Measurements from ENCODE around the gene CPTP. TPM values are rescaled to one million over a fixed set of nuclear protein-coding genes. Genes with fewer than 3 reads are reported as not detected.

CPTP gene
- total and polyA plus RNA-seq, 2 of the 13 experiments (the other 11 are each of a cell fraction or from before 2014, with no cell fraction given): 5.5 to 9.3 TPM

DNA sequence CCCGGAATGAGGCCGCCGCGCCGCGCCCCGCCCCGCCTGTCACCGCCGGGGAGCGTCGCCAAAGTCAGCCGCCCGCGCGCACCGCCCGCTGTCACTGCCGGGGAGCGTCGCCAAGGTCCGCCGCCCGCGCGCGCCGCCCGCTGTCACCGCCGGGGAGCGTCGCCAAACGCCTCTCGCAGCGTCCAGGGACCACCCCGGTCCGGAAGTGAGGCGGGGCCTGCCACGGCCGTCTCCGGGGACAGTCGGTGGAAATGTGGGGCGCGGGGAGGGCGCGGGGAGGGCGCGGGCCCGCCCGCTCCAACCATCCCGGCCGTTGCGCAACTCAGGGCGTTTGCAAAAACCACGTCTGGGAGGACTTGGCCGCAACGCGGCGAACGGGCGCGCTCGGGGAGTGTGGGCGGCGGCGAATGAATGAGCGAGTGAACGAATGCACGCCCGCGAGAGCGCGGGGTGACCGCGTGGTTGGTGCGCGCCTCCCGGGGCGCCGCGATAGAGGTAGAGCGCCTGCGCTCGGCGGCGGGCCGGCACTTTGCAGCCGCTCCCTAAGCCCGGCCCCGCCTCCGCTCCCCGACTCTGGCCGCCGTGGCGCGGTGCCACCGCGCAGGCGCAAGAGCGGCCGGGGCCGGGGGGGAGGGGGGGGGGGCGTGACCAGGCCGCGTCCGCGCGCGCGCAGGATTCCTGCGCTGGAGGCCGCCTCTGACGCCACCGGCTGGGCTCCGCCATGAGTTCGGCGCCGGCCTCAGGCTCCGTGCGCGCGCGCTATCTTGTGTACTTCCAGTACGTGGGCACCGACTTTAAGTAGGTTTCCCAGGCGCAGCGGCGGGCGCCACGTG is 16.5 kb upstream of the CPTP start, which contains the start of the genes ACAP3 and PUSL1:
Gene ACAP3 (minus strand): TSS at position 8 of the 833 bp plus-strand sequence. CDS start 115 bp downstream, outside the sequence.
Gene PUSL1 (plus strand): TSS at position 675 of the 833 bp plus-strand sequence. CDS start 47 bp downstream, at position 722.
- Histone ChIP-seq H3K9ac (ENCODE audit: insufficient read depth, low read depth, low read length) (peak within 1 kb of the TSS; percentile 88), H3K4me3 (replicated peaks in 1 of 3; ENCODE audit: insufficient read depth in 1 of 3, low read depth in 2 of 3, low read length in 3 of 3) (peak within 1 kb of the TSS; percentile 77 to 93 (median 91)), H3K4me2 (ENCODE audit: low read depth, low read length) (peak within 1 kb of the TSS; percentile 98), H3K4me1 (ENCODE audit: insufficient read depth, low read length) (peaks cover 37% of the 10 kb centered on the region), H3K27ac (ENCODE audit: extremely low read length, insufficient read depth, low read length) (peak within 1 kb of the TSS; percentile 90), H2AFZ (ENCODE audit: low read length) (peak within 1 kb of the TSS; percentile 42), H3K27me3 (ENCODE audit: control insufficient read depth in 1 of 2, insufficient read depth in 2 of 2, low read length in 2 of 2) (no peaks in the 10 kb centered on the region), H3K36me3 (replicated peaks in 1 of 2; ENCODE audit: control insufficient read depth in 1 of 2, insufficient read depth in 2 of 2, low read length in 2 of 2) (peaks cover 5 to 23% of the 10 kb centered on the region in 2 experiments; a peak in 2 of 5 replicates), H3K79me2 (ENCODE audit: insufficient read depth, low read length) (peaks cover 15% of the 10 kb centered on the region), H3K9me3 (ENCODE audit: low read length) (no peaks in the 10 kb centered on the region), H4K20me1 (ENCODE audit: insufficient read depth, low read length) (no peaks in the 10 kb centered on the region; the same call in 1 of the 2 replicates)
- in situ Hi-C loops (cut with HindIII; ENCODE audit: extremely low pct_ligation_motif_present, low pct_unique_long_range_greater_than_20kb): no loop called here
- peak; percentile 26 for ATAC-seq
- POLR2A ChIA-PET: no interaction called here
- no CpG with 5 or more reads among the region's 131 CpGs for WGBS (ENCODE audit: low lambda C conversion rate)
- intact Hi-C loops (cut with micrococcal nuclease; ENCODE audit: unreplicated experiment): no loop called here
- no peak for FAIRE-seq
- peak; percentile 80 for DNase-seq (ENCODE audit: low spot score)
- CTCF ChIA-PET (ENCODE audit: low intra/inter-chr PET ratio, low total read pairs): no interaction called here
- BruUV-seq (replicated peaks): no TSS peak
- TF ChIP-seq JUN (CRISPR knock-in tag; IDR thresholded peaks at IDR 0.05): 0 out of 2 replicates have a peak, but pooled peaks have one; percentile 56
- TF ChIP-seq KMT2B (CRISPR knock-in tag; IDR thresholded peaks at IDR 0.05): peak; percentile 42; the same call in 1 of the 2 replicates
- TF ChIP-seq ZFAT (CRISPR knock-in tag; conservative IDR thresholded peaks at IDR 0.05): 0 out of 2 replicates have a peak, but pooled peaks have one; percentile 36
- TF ChIP-seq, protein P1, sequence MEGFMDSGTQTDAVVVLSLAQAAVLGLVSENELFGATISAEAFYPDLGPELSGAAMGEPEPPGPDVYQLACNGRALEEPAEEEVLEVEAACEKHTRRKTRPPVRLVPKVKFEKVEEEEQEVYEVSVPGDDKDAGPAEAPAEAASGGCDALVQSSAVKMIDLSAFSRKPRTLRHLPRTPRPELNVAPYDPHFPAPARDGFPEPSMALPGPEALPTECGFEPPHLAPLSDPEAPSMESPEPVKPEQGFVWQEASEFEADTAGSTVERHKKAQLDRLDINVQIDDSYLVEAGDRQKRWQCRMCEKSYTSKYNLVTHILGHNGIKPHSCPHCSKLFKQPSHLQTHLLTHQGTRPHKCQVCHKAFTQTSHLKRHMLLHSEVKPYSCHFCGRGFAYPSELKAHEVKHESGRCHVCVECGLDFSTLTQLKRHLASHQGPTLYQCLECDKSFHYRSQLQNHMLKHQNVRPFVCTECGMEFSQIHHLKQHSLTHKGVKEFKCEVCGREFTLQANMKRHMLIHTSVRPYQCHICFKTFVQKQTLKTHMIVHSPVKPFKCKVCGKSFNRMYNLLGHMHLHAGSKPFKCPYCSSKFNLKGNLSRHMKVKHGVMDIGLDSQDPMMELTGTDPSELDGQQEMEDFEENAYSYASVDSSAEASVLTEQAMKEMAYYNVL (CRISPR knock-in tag; IDR thresholded peaks at IDR 0.05; ENCODE audit: borderline replicate concordance): no peak
- TF ChIP-seq KDM5A (IDR thresholded peaks at IDR 0.05; ENCODE audit: borderline replicate concordance, low read length): peak; percentile 39; the same call in 1 of the 2 replicates
- TF ChIP-seq ZNF720 (CRISPR knock-in tag; IDR thresholded peaks at IDR 0.05): no peak
- TF ChIP-seq, protein P2, sequence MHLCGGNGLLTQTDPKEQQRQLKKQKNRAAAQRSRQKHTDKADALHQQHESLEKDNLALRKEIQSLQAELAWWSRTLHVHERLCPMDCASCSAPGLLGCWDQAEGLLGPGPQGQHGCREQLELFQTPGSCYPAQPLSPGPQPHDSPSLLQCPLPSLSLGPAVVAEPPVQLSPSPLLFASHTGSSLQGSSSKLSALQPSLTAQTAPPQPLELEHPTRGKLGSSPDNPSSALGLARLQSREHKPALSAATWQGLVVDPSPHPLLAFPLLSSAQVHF (CRISPR knock-in tag; IDR thresholded peaks at IDR 0.05): 0 out of 2 replicates have a peak, but pooled peaks have one; percentile 55
- TF ChIP-seq GPN1 (CRISPR knock-in tag; IDR thresholded peaks at IDR 0.05; ENCODE audit: borderline replicate concordance): no peak; the same call in 1 of the 2 replicates
- TF ChIP-seq, protein P3, sequence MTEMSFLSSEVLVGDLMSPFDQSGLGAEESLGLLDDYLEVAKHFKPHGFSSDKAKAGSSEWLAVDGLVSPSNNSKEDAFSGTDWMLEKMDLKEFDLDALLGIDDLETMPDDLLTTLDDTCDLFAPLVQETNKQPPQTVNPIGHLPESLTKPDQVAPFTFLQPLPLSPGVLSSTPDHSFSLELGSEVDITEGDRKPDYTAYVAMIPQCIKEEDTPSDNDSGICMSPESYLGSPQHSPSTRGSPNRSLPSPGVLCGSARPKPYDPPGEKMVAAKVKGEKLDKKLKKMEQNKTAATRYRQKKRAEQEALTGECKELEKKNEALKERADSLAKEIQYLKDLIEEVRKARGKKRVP (CRISPR knock-in tag; IDR thresholded peaks at IDR 0.05): peak in 1 of 2 experiments; percentile 60; a peak in 1 of 4 replicates
- peak; percentile 72 for TF ChIP-seq ZNF792 (CRISPR knock-in tag; IDR thresholded peaks at IDR 0.05)
- peak; percentile 36; the same call in 1 of the 2 replicates for TF ChIP-seq REL (CRISPR knock-in tag; conservative IDR thresholded peaks at IDR 0.05)
- TF ChIP-seq ISL2 (CRISPR knock-in tag; IDR thresholded peaks at IDR 0.05): peak; percentile 62
- 0 out of 2 replicates have a peak, but pooled peaks have one; percentile 15 for TF ChIP-seq ZNF232 (CRISPR knock-in tag; IDR thresholded peaks at IDR 0.05; ENCODE audit: borderline replicate concordance)
- peak; percentile 24; the same call in 1 of the 2 replicates for TF ChIP-seq HNF4G (IDR thresholded peaks at IDR 0.05; ENCODE audit: borderline replicate concordance, low read depth, low read length)
- TF ChIP-seq HNF4G (CRISPR knock-in tag; IDR thresholded peaks at IDR 0.05; ENCODE audit: borderline replicate concordance, low read depth): no peak; the same call in 1 of the 2 replicates
- TF ChIP-seq ZNF607 (CRISPR knock-in tag; IDR thresholded peaks at IDR 0.05; ENCODE audit: borderline replicate concordance): peak; percentile 13; the same call in 1 of the 2 replicates
- TF ChIP-seq, protein P4, sequence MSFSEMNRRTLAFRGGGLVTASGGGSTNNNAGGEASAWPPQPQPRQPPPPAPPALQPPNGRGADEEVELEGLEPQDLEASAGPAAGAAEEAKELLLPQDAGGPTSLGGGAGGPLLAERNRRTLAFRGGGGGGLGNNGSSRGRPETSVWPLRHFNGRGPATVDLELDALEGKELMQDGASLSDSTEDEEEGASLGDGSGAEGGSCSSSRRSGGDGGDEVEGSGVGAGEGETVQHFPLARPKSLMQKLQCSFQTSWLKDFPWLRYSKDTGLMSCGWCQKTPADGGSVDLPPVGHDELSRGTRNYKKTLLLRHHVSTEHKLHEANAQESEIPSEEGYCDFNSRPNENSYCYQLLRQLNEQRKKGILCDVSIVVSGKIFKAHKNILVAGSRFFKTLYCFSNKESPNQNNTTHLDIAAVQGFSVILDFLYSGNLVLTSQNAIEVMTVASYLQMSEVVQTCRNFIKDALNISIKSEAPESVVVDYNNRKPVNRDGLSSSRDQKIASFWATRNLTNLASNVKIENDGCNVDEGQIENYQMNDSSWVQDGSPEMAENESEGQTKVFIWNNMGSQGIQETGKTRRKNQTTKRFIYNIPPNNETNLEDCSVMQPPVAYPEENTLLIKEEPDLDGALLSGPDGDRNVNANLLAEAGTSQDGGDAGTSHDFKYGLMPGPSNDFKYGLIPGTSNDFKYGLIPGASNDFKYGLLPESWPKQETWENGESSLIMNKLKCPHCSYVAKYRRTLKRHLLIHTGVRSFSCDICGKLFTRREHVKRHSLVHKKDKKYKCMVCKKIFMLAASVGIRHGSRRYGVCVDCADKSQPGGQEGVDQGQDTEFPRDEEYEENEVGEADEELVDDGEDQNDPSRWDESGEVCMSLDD (CRISPR knock-in tag; IDR thresholded peaks at IDR 0.05; ENCODE audit: borderline replicate concordance): peak; percentile 84
